GM21360 (cell line): ENCODE measurements around the gene ACTR5.

Experiments
- ATAC-seq: cut with Tn5 transposase; IDR thresholded peaks from one replicate; pipeline ENCODE4 v1.9.1; 2021; ENCODE audit warnings: mild to moderate bottlenecking, moderate library complexity; ENCODE audit not compliant: unreplicated experiment

Gene ACTR5

DNA sequence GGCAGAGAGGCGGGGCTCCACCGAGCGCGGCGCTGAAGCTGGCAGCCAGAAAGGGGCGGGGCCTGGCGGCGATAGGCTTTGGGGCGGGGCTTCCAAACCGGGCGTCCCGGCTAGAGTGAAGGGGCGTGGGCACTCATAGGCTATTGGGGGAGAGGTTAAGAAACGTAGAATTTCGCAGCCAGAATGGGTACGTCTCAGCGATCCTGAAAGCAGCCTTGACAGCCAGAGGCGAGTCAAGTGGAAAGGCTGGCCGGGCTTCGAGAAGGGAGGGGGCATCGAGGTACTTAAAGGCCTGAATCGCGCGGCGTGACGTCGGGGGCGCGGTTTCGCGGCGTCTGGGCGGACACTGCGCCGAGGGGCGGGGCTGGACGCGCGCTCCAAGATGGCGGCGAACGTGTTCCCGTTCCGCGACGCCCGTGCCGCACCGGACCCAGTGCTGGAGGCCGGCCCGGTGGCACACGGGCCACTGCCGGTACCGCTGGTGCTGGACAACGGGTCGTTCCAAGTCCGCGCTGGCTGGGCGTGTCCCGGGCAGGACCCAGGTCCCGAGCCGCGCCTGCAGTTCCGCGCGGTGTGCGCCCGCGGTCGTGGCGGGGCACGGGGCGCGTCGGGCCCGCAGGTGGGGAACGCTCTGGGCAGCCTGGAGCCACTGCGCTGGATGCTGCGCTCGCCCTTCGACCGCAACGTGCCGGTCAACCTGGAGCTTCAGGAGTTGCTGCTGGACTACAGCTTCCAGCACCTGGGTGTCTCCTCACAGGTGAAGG is at the start of gene ACTR5:
ACTR5 (plus strand) TSS at position 364 of the 764 bp plus-strand sequence; CDS start at position 383, 19 bp downstream.
- ATAC-seq, result peak; percentile 83

DNA sequence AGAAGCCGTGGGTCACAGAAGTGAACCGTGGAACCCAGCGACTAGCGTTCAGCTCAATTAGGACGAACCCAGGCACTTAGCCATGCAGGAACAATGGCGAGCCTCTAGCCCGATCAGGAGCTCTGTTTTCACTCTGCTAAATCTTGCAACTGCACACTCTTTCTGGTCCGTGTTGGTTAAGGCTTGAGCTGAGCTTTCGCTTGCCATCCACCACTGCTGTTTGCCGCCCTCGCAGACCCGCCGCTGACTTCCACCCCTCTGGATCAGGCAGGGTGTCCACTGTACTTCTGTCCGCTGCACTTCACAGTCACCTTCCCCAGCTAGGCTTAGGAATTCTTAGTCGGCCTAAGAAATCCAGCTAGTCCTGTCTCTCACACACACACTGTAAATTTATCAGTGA is 49.7 kb upstream of the ACTR5 start:
- no peak for ATAC-seq

DNA sequence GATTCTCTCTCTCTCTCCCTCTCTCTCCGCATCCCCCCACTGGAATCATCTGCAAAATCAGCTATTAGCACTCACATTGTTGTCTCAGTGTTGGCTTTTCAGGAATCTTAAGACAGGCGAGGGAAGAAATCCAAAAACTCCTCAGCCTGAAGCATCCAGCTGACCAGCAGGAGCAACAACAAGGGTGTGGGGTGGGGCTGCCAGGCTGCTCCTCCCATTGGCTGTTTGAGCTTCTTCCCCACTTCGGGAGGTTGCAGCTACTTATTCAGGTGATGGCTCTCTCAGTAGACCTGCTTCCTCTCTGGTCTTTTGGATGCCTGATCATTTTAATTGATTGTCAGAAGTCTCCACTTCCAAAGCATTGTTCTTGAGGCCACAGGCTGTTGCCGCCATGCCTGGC is 48.1 kb upstream of the ACTR5 start:
- no peak for ATAC-seq

DNA sequence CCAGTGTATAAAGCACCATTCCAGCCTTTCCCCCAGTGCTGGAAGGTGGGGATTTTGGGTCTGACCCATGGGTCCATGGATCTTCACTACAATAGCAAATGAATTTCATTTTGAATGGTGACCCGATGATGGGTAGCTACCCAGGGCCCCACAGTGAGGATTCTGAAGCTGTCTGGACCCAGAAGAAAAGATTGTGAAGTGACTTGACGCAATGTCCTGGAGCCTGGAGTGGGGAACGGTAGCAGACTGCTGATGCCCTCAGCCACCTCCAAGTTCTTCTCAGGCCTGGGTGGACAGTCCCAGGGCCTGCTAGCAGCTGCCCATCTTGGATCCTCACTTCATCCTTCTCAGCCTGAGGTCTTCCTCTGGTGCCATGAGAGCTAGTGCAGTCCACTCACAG is 47.3 kb upstream of the ACTR5 start:
- ATAC-seq, result no peak

DNA sequence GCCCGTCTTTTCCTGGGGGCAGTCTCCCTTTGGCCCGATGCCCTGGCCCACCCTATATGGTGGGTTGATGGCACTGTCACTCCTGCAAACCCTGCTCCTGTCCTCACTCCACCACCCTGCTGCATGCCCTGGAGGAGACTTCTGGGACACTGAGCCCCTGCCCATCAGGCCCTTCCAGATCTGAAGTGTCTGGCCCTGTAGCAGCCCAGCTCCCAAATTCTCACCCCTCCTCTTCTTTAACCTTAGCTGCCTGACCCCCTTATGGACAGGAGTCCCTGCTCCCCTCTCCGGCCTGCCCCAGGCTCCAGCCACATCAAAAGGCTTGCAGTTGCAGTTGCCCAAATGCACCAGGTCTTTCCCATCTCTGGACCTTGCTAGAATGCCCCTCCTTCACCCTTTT is 44.7 kb upstream of the ACTR5 start:
- ATAC-seq, result no peak

DNA sequence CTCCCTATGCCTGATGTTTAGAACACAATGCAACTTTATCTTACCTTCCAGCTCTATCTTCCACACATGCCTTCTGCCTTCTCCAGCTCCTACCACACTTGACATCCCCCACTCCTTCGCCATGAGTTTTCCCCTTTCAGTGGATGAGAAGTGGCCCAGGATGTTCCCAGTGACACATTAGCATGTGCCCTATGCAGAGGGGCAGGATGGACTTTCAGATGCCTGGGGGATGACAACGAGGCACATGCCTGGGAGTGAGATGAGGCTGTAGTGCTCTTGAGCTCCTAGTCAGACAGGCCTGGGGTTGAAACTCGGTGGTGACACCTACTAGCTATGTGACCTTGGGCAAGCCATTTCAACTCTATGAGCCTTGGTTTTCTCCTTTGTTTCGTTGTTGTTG is 44.1 kb upstream of the ACTR5 start:
- ATAC-seq, result no peak

DNA sequence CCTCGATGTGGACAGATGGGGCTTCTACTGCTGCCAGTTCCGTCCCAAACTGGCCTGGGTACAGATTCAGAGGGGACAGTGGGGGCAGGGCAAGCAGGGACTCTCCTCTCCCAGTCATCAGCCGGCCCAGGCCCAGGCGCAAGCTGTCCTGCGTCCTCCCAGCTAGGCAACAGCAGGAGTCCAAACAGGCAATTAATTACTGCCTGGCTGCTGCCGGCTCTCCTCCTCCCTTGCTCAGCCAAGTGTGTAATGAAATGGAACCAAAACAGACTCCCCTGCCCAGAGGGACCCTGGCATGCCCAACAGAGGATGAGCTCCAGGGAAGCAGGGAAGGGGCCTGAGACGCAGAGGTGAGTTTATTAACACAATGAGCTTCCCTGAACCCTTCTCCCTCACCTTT is 41.8 kb upstream of the ACTR5 start:
- ATAC-seq, result no peak

DNA sequence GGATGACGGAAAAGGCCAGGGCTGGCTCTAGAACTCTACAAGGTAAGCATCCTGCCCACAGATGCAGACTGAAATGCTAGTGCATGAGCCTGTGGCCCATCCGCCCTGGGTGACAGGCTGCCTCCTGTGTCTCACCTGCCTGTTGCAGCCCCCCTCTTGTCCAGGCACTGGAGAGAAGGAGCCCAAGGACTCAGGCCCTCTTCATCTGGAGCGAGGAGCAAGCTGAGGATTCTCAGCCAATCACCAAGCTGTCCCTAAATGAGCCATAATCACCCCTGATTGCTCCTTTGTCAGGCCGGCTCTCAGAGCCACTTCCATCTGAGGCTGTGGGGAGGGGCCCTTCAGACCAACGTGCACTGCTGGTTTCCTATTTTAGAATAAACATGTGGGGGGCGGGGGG is 34.0 kb upstream of the ACTR5 start:
- no peak for ATAC-seq

DNA sequence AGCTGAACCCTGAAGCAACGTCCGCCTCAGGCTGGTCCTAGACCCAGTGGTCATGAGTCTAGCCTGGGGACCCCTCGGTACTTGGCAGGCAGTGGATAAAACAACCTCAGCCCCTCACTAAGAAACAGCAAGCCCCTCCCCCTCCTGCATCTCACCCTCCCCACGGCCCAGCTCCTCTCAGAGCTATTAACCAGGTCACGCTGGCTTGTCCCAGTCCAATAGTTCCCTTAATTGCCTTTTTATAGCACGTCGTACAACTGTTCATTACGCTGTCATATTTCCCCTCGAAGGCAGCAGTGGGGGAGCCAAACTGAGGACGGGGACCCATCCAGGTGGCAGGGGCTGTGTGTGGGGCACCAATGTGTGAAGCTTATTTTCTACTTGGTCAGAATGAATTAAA is 32.6 kb upstream of the ACTR5 start:
- no peak for ATAC-seq

DNA sequence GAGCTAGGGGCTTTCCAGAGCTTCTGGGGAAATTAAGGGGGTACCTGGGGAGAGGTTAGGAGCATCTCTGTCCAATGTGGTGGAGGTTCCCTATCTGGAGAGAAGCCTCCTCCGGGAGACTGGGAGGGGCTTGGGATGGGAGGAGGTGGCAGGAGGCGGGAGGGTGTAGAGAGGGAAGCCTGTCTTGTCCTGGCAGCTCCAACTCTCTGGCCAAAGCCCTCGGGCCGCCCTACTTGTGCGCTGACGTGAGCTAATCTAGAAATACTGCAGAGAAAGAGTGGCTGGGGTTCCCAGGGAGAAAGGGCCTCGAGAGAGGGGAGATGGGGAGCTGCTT is 25.6 kb upstream of the ACTR5 start:
- ATAC-seq, result no peak

DNA sequence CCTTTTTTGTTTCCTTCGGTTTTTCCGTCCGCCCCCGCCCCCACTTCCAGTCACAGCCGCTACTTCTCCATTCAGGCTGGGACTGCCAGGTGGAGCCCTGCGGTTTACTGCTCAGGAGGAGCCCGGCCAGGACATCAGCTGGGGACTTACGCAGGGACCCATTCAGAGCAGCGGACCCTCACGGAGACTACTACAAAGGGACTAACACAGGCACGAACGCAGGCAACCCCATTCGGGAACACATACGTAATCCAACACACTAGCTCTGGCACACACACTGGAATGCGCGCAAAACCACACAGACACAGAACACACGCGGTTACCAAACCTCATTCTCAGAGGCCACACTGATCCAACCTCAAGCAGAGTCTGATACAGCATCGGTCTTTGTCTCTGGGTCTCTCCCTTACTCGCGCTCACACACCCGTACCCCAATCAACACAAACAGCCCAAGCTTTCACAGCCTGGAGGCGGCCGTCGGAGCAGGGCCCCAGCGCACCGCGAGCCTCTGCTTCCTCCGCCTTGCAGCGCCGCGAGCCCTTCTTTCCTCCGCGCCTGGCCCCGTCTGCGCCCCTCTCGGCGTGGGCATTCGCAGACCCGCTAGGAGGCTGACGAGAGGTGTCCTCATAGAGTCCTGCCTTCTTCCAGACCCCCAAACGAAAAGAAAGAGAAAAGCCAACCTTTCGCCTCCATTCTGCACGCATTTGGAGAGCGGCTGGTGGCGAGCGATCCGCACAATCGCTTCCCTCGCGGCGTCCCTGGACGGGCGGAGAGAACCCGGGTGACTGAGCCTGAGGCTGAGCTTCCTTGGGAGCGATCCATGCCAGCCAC is 25.0 kb upstream of the ACTR5 start:
- no peak for ATAC-seq

DNA sequence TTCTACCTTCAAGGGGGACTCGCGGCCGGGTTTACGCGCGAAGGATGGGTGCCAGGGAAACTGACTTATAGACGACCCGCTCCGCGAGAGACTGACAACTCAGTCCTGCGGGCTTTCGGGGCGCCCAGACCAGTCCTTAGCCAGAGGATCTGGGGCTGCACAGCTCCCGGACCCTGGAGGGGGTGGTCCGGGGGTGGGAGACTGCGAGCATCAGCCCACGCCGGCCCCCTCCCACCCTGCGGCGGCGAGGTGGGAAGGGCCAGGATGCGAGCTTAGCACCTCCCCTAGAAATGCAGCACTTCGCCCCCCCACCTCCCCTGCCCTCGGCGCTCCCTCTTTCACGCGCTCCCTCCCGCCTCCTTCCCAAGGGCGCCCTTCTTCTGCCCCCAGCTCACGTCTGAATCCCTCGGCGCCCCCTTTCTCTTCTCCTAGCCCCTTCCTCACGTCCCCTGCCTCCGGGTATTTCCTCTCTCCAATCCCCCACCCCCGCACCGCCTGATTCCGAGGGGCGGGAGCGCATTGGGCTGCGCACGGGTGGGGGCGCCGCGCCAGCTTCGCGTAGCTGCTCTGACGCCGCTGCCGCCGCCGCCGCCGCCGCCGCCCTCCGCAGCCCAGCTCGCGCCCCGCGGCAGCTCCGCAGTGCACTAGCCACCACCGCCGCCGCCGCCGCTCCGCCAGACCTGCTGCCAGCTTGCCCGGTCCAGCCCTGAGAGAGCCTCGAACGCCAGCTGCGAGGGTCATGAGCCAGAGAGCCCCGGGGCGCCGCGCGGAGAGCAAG is 24.2 kb upstream of the ACTR5 start, which contains the start of gene SLC32A1:
SLC32A1 (plus strand) TSS at position 639 of the 778 bp plus-strand sequence. CDS start 239 bp downstream, outside the sequence.
- ATAC-seq, result no peak

DNA sequence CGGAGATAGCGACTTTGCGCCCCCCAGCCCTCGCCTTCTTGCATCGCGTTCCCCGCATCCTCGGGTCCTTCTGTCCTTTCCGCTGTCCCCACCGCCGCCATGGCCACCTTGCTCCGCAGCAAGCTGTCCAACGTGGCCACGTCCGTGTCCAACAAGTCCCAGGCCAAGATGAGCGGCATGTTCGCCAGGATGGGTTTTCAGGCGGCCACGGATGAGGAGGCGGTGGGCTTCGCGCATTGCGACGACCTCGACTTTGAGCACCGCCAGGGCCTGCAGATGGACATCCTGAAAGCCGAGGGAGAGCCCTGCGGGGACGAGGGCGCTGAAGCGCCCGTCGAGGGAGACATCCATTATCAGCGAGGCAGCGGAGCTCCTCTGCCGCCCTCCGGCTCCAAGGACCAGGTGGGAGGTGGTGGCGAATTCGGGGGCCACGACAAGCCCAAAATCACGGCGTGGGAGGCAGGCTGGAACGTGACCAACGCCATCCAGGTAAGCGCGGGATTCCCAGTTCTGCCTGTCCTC is 23.6 kb upstream of the ACTR5 start:
- no peak for ATAC-seq

DNA sequence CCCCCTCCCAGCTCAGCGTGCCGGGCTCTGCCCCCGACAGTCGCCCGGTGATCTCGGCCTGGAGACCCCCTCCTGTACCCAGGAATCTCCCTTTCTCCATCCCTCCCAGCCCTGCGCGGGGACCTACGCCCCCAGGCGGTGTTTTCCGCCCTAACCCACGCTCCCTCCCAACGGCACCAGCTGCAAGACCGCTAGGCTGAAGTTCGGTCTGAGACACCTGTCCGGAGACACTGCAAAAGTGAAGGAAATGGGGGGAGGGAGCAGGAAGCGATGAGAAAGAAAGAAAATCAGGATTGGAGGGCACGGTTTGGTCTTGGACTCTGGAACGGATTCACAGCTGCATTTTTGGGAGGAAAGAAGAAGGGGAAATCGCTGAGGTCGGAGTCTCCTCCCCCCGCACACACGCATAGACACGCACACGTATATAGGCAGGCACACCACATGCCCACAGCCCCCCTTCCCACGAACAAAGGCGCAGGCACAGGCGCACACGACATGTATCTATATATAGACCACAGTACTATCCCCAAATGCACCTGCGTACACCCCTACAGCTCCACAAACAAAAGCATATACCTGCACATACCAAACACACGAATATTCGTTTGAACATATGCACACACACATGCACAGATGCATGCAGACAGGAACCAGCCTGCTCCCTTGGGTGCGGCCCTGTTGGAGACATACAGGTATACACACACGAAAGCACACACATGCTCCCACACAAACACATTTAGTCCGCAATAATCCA is 22.9 kb upstream of the ACTR5 start:
- no peak for ATAC-seq

DNA sequence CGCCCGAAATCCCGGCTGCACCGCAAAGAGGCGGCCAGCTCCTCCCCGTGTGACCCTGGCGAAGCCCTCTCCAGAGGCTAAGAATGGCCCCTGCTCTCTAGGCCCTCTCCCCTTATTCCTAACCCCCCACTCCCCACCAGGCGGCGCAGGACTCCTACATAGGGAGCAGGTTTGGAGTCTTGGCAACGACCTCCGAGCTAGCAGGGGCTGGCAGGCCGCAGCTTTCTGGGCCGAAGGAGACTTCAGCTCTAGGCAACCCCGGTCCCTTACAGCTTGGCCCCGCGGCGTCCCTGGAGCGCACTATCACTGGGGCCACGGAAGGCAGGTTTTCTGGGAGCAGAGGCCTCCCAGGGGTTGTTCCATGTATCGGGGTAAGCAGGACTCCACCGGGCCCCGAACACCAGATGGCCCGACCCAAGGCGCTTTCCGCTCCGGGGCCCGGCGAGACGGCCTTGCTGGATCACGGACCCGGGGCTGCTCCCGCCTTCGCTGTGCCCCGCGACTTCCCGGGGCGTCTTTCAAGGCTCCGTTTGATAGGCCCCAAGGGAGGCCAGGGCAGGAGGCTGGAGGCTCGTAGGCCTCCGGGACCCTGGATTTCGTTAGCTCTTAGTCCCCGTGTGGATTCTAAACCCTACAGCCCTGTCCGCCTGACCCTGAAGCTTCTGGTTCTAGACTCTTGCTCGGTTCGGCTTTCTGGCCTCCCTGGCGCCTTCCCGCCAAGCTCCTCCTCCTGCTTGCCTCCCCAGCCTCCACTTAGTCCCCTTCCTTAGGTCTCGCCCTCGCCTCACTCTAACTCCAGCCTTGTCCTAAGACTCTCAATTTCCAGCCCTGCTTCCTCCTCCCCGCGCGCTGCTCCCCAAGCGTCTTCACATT is 22.1 kb upstream of the ACTR5 start:
- ATAC-seq, result no peak

DNA sequence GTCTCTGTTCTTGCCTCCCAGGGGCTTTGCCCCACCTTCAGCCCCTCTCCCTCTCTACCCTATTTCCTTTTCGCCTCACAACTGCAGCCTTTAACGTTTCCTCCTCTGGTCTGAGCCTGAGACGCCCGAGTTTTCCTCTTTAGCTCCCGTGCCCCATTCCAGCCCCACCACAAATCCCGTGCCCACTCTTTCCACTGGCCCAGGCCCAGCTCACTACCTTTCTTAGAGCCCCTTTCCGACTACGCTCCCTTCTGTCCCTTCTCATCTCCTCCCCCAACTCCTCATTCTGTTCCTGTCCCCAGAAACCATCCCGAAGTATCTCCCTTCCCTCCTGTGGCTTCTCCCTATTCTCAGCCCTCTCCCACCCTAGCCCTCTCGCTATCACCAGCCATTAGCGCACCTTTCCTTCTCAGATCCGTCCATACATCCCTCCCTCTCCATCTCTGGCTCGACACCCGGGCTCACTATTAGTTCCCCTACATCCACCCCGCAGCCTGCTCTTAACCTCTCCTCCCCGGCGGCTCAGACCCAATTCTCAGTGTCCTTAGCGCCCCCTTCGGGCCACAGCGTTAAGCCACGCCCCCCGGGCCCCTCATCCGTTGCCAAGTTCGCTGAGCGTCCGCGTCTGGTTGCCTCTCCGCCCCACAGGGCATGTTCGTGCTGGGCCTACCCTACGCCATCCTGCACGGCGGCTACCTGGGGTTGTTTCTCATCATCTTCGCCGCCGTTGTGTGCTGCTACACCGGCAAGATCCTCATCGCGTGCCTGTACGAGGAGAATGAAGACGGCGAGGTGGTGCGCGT is 21.3 kb upstream of the ACTR5 start:
- ATAC-seq, result no peak

DNA sequence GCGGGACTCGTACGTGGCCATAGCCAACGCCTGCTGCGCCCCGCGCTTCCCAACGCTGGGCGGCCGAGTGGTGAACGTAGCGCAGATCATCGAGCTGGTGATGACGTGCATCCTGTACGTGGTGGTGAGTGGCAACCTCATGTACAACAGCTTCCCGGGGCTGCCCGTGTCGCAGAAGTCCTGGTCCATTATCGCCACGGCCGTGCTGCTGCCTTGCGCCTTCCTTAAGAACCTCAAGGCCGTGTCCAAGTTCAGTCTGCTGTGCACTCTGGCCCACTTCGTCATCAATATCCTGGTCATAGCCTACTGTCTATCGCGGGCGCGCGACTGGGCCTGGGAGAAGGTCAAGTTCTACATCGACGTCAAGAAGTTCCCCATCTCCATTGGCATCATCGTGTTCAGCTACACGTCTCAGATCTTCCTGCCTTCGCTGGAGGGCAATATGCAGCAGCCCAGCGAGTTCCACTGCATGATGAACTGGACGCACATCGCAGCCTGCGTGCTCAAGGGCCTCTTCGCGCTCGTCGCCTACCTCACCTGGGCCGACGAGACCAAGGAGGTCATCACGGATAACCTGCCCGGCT is 20.6 kb upstream of the ACTR5 start:
- no peak for ATAC-seq

DNA sequence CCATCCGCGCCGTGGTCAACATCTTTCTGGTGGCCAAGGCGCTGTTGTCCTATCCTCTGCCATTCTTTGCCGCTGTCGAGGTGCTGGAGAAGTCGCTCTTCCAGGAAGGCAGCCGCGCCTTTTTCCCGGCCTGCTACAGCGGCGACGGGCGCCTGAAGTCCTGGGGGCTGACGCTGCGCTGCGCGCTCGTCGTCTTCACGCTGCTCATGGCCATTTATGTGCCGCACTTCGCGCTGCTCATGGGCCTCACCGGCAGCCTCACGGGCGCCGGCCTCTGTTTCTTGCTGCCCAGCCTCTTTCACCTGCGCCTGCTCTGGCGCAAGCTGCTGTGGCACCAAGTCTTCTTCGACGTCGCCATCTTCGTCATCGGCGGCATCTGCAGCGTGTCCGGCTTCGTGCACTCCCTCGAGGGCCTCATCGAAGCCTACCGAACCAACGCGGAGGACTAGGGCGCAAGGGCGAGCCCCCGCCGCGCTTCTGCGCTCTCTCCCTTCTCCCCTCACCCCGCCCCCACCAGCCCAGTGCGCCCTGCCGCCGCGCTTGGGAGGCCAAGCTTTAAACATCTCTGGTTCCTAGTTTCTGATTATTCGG is 20.0 kb upstream of the ACTR5 start:
- ATAC-seq, result no peak
